Endothelial cell (in vitro differentiated cells): ENCODE measurements around the gene NOD2. TPM values are rescaled to one million over a fixed set of nuclear protein-coding genes. Genes with fewer than 3 reads are reported as not detected.

Experiments
- DNase-seq: peaks from one replicate; pipeline ENCODE4 v3.0.0; 2021; ENCODE audit warnings: low spot score
- H3K27ac Mint-ChIP-seq: one replicate; pipeline ENCODE4 v1.8.0; 2021; ENCODE audit warnings: mixed read lengths, inconsistent platforms; ENCODE audit not compliant: unreplicated experiment
- H3K27me3 Mint-ChIP-seq: one replicate; pipeline ENCODE4 v1.8.0; 2021; ENCODE audit warnings: mild to moderate bottlenecking, moderate library complexity, mixed read lengths, inconsistent platforms; ENCODE audit not compliant: unreplicated experiment
- H3K36me3 Mint-ChIP-seq: one replicate; pipeline ENCODE4 v1.8.0; 2021; ENCODE audit warnings: mild to moderate bottlenecking, low read depth, mixed read lengths, inconsistent platforms; ENCODE audit not compliant: unreplicated experiment
- H3K4me1 Mint-ChIP-seq: one replicate; pipeline ENCODE4 v1.8.0; 2021; ENCODE audit warnings: mild to moderate bottlenecking, mixed read lengths, inconsistent platforms; ENCODE audit not compliant: unreplicated experiment
- H3K4me3 Mint-ChIP-seq: one replicate; pipeline ENCODE4 v1.8.0; 2021; ENCODE audit warnings: mild to moderate bottlenecking, mixed read lengths, inconsistent platforms; ENCODE audit not compliant: unreplicated experiment
- H3K9me3 Mint-ChIP-seq: one replicate; pipeline ENCODE4 v1.8.0; 2021; ENCODE audit warnings: mixed read lengths, inconsistent platforms; ENCODE audit not compliant: unreplicated experiment
- CTCF ChIP-seq: fragments of 200-600 bp; sonication (generic); IDR thresholded peaks from one replicate; pipeline ENCODE4 v1.5.0; 2021; ENCODE audit warnings: antibody characterized with exemption; ENCODE audit not compliant: unreplicated experiment
- total RNA-seq: library from RNA; stranded (reverse); fragmentation: NEBNext Ultra II Directional; extraction: Animal tissue kit (Norgen Biotek cat#: 25700); gene quantifications from one replicate; pipeline ENCODE4 v1.2.1, GENCODE V29; 2021; ENCODE audit not compliant: unreplicated experiment

Gene NOD2
- total RNA-seq, 1 donor from 2014 or later: 0.51 TPM

GRCh38 chr16:50684823-50685461, 8.5 kb upstream of the NOD2 start:
- no peak for DNase-seq
- no peak overlapping the region for H3K4me3 Mint-ChIP-seq
- H3K9me3 Mint-ChIP-seq: no peaks in the 10 kb centered on the region
- no peak overlapping the region for H3K27ac Mint-ChIP-seq
- peaks cover 2% of the 10 kb centered on the region for H3K27me3 Mint-ChIP-seq
- H3K4me1 Mint-ChIP-seq: peaks cover 5% of the 10 kb centered on the region
- H3K36me3 Mint-ChIP-seq: no peaks in the 10 kb centered on the region
- no peak for TF ChIP-seq CTCF

GRCh38 chr16:50685462-50686063, 7.8 kb upstream of the NOD2 start:
- Mint-ChIP-seq H3K4me1 (peaks cover 5% of the 10 kb centered on the region), H3K9me3 (no peaks in the 10 kb centered on the region), H3K27ac (no peak overlapping the region), H3K36me3 (no peaks in the 10 kb centered on the region), H3K27me3 (peaks cover 2% of the 10 kb centered on the region), H3K4me3 (no peak overlapping the region)
- no peak for TF ChIP-seq CTCF
- DNase-seq: no peak

- Mint-ChIP-seq H3K4me1 (peaks cover 7% of the 10 kb centered on the region), H3K36me3 (peaks cover 9% of the 10 kb centered on the region), H3K4me3 (no peak overlapping the region), H3K9me3 (no peaks in the 10 kb centered on the region), H3K27ac (no peak overlapping the region), H3K27me3 (peaks cover 10% of the 10 kb centered on the region)
- TF ChIP-seq CTCF: no peak
- no peak for DNase-seq
Observed at GRCh38 chr16:50688083-50688482, 5.3 kb upstream of the NOD2 start.

GRCh38 chr16:50688867-50689266, 4.5 kb upstream of the NOD2 start:
- TF ChIP-seq CTCF: no peak
- Mint-ChIP-seq H3K36me3 (peaks cover 9% of the 10 kb centered on the region), H3K27ac (no peak overlapping the region), H3K9me3 (no peaks in the 10 kb centered on the region), H3K4me1 (peaks cover 7% of the 10 kb centered on the region), H3K4me3 (no peak overlapping the region), H3K27me3 (peaks cover 12% of the 10 kb centered on the region)
- DNase-seq: no peak

GRCh38 chr16:50690177-50690576, 3.2 kb upstream of the NOD2 start:
- peaks cover 18% of the 10 kb centered on the region for H3K27me3 Mint-ChIP-seq
- no peak for DNase-seq
- peaks cover 8% of the 10 kb centered on the region for H3K4me1 Mint-ChIP-seq
- H3K9me3 Mint-ChIP-seq: no peaks in the 10 kb centered on the region
- no peak overlapping the region for H3K27ac Mint-ChIP-seq
- H3K4me3 Mint-ChIP-seq: no peak overlapping the region
- H3K36me3 Mint-ChIP-seq: peaks cover 11% of the 10 kb centered on the region
- no peak for TF ChIP-seq CTCF
